ENCODE results near the gene KIRREL1. TPM values are rescaled to one million over a fixed set of nuclear protein-coding genes. Genes with fewer than 3 reads are reported as not detected.

The KIRREL1 gene
- 40.8 TPM for total RNA-seq
- long read RNA-seq, transcript KIRREL1-201 (15 exons, 2,874 nt): major isoform, 6 of 33 reads
- long read RNA-seq, partial matches to known transcripts: 24 of 33 reads
- long read RNA-seq, other reads (novel, unspliced or antisense): 3 of 33 reads

DNA sequence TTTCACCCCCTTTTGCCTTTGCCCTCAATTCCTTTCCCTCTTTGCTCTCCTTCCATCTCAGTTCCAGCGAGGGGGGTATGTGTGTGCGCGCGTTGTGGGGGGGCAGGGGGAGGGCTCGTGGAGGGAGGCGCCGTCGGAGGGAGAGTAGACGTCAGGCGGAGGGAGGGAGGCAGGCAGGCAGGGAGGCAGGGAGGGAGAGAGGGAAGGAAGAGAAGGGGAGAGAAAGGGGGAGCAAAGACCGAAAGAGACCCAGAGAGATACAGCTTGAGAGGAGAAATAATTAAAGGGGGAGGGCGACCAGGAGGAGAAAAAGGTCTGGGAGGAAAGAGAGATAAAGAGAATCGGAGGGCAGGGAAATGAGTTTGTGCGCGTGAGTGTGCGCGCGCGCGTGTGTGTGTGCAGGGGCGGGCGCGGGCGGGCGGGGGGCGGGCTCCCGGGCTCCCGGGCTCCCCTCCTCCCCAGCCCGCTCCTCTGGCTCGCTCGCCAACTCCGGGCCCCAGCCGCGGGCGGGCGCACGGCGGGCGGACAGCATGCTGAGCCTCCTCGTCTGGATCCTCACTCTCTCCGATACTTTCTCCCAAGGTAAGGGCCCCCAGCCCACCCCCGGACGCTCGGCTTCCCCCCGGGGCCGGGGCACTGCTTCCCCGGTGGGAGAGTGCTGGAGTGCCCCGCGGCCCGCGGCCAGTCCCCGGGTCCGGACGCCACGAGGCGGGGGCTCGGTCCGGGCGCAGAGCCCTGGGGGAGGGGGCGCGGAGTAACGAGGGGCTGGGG lies at the start of gene KIRREL1:
Gene KIRREL1 (plus strand): TSS at position 499 of the 771 bp plus-strand sequence. CDS start 32 bp downstream, at position 531.
- ATAC-seq (peak; percentile 78), DNase-seq (peak; percentile 81)
- Histone ChIP-seq H3K27ac (peak within 1 kb of the TSS; percentile 87), H3K4me3 (peak within 1 kb of the TSS; percentile 81), H3K4me1 (peaks cover 17% of the 10 kb centered on the region), H3K27me3 (peaks cover 11% of the 10 kb centered on the region), H3K9me3 (no peaks in the 10 kb centered on the region), H3K36me3 (no peaks in the 10 kb centered on the region)
- intact Hi-C loops (cut with DNase I): loop anchor here (5.0 kb wide), 2 partner anchors 44 to 99 kb away; no protein-coding TSS in a partner anchor
- TF ChIP-seq, protein P1, sequence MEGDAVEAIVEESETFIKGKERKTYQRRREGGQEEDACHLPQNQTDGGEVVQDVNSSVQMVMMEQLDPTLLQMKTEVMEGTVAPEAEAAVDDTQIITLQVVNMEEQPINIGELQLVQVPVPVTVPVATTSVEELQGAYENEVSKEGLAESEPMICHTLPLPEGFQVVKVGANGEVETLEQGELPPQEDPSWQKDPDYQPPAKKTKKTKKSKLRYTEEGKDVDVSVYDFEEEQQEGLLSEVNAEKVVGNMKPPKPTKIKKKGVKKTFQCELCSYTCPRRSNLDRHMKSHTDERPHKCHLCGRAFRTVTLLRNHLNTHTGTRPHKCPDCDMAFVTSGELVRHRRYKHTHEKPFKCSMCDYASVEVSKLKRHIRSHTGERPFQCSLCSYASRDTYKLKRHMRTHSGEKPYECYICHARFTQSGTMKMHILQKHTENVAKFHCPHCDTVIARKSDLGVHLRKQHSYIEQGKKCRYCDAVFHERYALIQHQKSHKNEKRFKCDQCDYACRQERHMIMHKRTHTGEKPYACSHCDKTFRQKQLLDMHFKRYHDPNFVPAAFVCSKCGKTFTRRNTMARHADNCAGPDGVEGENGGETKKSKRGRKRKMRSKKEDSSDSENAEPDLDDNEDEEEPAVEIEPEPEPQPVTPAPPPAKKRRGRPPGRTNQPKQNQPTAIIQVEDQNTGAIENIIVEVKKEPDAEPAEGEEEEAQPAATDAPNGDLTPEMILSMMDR (IDR thresholded peaks at IDR 0.05): no peak

DNA sequence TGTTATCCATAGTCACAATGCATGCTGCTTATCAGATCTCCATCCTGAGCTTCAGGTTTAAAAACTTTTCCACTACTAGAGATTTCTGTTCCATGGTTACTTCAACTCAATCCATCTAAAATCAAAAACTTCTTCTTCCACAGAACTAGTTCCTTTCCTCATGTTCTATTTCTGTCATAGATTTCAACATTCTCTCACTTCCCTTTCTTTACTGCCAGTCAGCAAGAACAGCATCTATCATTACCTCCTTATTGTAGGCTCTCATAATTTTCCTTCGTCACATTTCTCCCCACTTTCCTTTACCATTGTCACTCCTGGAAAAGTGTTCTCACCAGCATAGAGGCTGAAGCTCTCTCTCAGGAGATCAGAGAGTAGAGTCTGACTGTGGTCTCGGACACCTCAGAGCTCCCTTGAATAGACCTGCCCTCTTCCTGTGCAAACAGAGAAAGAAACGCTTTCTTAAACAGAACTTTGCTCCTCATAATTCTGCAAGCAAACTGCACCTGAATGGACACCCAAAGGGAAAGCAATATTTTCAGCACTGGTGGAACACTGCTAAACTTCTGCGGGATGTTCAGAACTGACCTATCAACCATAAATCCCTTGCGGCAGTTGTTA lies 48.7 kb upstream of the KIRREL1 start:
- TF ChIP-seq, protein P1 (IDR thresholded peaks at IDR 0.05): no peak
- DNase-seq (no peak), ATAC-seq (peak; percentile 62)
- H3K4me3 ChIP-seq: no peak overlapping the region
- H3K36me3 ChIP-seq: no peaks in the 10 kb centered on the region
- H3K27ac ChIP-seq: no peak overlapping the region
- intact Hi-C loops (cut with DNase I): no loop called here
- H3K4me1 ChIP-seq: no peaks in the 10 kb centered on the region
- peaks cover 7% of the 10 kb centered on the region for H3K27me3 ChIP-seq
- no peaks in the 10 kb centered on the region for H3K9me3 ChIP-seq

DNA sequence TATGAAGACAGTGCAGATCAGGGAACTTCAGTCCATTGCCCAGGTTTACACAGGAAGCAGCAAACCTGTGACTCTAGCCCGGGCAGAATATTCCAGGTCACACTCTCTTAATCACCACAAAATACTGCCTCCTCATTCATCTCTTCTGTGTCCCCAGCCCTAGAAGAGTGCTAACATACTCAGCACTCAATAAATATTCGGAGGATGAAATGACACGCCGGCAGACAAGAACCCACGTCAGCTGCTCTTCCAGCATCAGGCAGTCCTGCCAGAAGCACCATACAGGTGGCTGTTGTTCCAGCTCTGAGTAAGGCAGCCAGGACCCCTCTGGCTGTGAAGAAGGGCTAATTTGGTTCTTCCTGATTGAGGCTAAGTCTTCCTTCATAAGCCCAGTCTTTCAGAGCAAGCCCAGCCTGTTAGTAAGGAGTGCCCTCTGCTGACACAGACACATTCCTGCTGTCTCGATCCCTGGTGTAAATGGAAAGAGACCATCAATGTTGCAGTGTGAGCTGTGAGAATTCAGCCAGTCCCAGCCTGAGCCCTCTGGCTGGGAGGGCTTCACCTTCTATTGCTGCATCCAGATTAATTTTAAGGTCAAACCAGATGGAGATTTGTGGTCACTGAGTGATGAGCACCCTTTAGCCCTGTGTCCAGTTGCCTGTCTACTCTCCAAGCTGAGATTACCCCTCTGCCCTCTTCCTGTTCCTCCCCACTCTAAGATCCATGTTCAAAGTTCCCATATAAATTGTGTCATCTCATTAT lies 45.0 kb upstream of the KIRREL1 start:
- peak; percentile 86 for ATAC-seq
- Histone ChIP-seq H3K36me3 (no peaks in the 10 kb centered on the region), H3K9me3 (no peaks in the 10 kb centered on the region), H3K4me1 (no peaks in the 10 kb centered on the region), H3K27ac (no peak overlapping the region), H3K27me3 (no peaks in the 10 kb centered on the region), H3K4me3 (no peak overlapping the region)
- intact Hi-C loops (cut with DNase I): no loop called here
- TF ChIP-seq, protein P1 (IDR thresholded peaks at IDR 0.05): peak; percentile 47
- no peak for DNase-seq

DNA sequence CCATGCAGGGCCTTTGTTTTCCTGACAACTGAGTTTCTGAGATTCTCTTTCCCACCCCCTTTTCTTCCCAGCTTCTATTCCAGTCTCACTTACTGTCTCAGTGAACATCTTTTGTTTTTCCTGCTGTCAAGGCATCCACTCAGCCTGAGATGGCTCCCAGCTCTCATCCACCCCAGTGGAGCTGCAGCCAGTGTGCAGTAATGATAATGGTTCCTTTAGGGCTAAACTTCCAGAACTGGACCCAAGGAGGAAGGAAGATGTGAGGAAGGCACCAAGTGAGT lies 44.4 kb upstream of the KIRREL1 start:
- Histone ChIP-seq H3K9me3 (no peaks in the 10 kb centered on the region), H3K4me1 (no peaks in the 10 kb centered on the region), H3K27ac (no peak overlapping the region), H3K4me3 (no peak overlapping the region), H3K27me3 (no peaks in the 10 kb centered on the region), H3K36me3 (no peaks in the 10 kb centered on the region)
- ATAC-seq (no peak), DNase-seq (no peak)
- intact Hi-C loops (cut with DNase I): no loop called here
- TF ChIP-seq, protein P1 (IDR thresholded peaks at IDR 0.05): no peak

DNA sequence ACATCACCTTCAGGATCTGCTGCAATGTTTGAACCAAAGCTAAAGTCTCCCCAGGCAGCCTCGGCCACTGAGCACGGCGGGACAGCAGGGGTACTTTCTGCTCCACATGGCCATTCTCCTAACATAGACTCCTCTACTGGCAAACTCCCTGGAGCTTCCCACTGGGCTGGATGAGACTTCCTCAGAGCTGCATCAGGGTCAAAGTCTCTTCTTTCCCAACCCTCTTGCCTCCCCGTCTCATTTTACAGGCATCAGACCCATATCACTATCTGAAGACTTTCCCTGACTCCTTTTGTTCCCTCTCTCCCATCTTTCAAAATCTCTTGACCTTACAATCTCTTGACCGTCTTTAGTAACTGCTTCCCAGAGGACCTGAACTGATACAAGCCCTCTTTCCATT lies 42.2 kb upstream of the KIRREL1 start:
- Histone ChIP-seq H3K36me3 (no peaks in the 10 kb centered on the region), H3K4me1 (no peaks in the 10 kb centered on the region), H3K27ac (no peak overlapping the region), H3K9me3 (no peaks in the 10 kb centered on the region), H3K27me3 (no peaks in the 10 kb centered on the region), H3K4me3 (no peak overlapping the region)
- TF ChIP-seq, protein P1 (IDR thresholded peaks at IDR 0.05): no peak
- DNase-seq (no peak), ATAC-seq (no peak)
- intact Hi-C loops (cut with DNase I): no loop called here

Measured in upper lobe of right lung (tissue), 1 donor.